ENCODE data around the gene CACNG1. TPM values are rescaled to one million over a fixed set of nuclear protein-coding genes. Genes with fewer than 3 reads are reported as not detected.

The CACNG1 gene
- total and polyA plus RNA-seq, 2 of the 4 experiments (the other 2 are of a cell fraction): not detected

- no peak overlapping the region for H3K18ac ChIP-seq (ENCODE audit: low read depth, low read length)
- in situ Hi-C loops (cut with MboI; ENCODE audit: low sequenced_read_pairs) (no loop called here), intact Hi-C loops (cut with micrococcal nuclease) (no loop called here), dilution Hi-C loops (cut with HindIII; ENCODE audit: low sequenced_read_pairs, unreplicated experiment) (no loop called here)
- H3K36me3 ChIP-seq (ENCODE audit: control insufficient read depth, insufficient read depth, low read length): no peaks in the 10 kb centered on the region
- ChIA-PET CTCF (no interaction called here), POLR2A (ENCODE audit: unreplicated experiment) (no interaction called here)
- H4K8ac ChIP-seq (ENCODE audit: low read depth in 2 of 2, low read length in 2 of 2): no peak overlapping the region
- no TSS peak for BruUV-seq (replicated peaks)
- no peak overlapping the region for H3K56ac ChIP-seq (ENCODE audit: extremely low read depth, insufficient read depth, low read length)
- H2AK5ac ChIP-seq (ENCODE audit: low read depth, low read length): no peak overlapping the region
- no peak overlapping the region for H2AFZ ChIP-seq (replicated peaks; ENCODE audit: low read length, poor library complexity)
- H3K14ac ChIP-seq (replicated peaks; ENCODE audit: low read depth, low read length): no peak overlapping the region; the same call in 1 of the 2 replicates
- no peak overlapping the region for H2BK20ac ChIP-seq (ENCODE audit: low read depth, low read length)
- no peak for DNase-seq
- peaks cover 32% of the 10 kb centered on the region for H3K27me3 ChIP-seq (ENCODE audit: control insufficient read depth, insufficient read depth, low read length)
- H3K4me2 ChIP-seq (ENCODE audit: low read depth, low read length): no peak overlapping the region
- H3K79me1 ChIP-seq (ENCODE audit: low read depth in 1 of 2, low read length in 2 of 2): no peaks in the 10 kb centered on the region
- H2BK120ac ChIP-seq (ENCODE audit: low read depth, low read length): no peak overlapping the region
- H3K9me1 ChIP-seq (ENCODE audit: insufficient read depth, low read length): no peaks in the 10 kb centered on the region
- ATAC-seq (ENCODE audit: low read depth): no peak
- H4K5ac ChIP-seq (ENCODE audit: low read depth, low read length): no peak overlapping the region
- no peak overlapping the region for H3K27ac ChIP-seq (ENCODE audit: insufficient read depth, low read length)
- TF ChIP-seq MAZ (IDR thresholded peaks at IDR 0.05; ENCODE audit: borderline replicate concordance, low read depth, low read length) (no peak), BHLHE40 (IDR thresholded peaks at IDR 0.05; ENCODE audit: low read depth, low read length) (no peak), SMC3 (IDR thresholded peaks at IDR 0.05; ENCODE audit: low read depth, low read length) (no peak), RFX5 (IDR thresholded peaks at IDR 0.05; ENCODE audit: low read depth, low read length) (no peak)
- no peak overlapping the region for H3K4ac ChIP-seq (ENCODE audit: low read depth, low read length)
- H3K23ac ChIP-seq (ENCODE audit: low read depth, low read length): no peak overlapping the region
- no peaks in the 10 kb centered on the region for H3K4me1 ChIP-seq (ENCODE audit: control insufficient read depth, insufficient read depth, low read length)
- H2AK9ac ChIP-seq (replicated peaks; ENCODE audit: low read depth, low read length, poor library complexity): no peak overlapping the region
- H2BK15ac ChIP-seq (ENCODE audit: low read depth, low read length): no peak overlapping the region
- H2BK5ac ChIP-seq (ENCODE audit: low read depth, low read length, poor library complexity, severe bottlenecking): no peak overlapping the region
- H4K91ac ChIP-seq (ENCODE audit: insufficient read depth, low read depth, low read length): no peak overlapping the region
- no peak overlapping the region for H3K9ac ChIP-seq (ENCODE audit: low read depth, low read length)
- 76% methylated on average over 5 of the region's 12 CpGs; no CpG with 5 or more reads in 1 of the 2 experiments for WGBS, 2 experiments (ENCODE audit: extremely low coverage in 2 of 2, insufficient read length in 1 of 2)
- H4K20me1 ChIP-seq (ENCODE audit: insufficient read depth, low read length): no peaks in the 10 kb centered on the region
- H3K4me3 ChIP-seq (ENCODE audit: insufficient read depth, low read depth, low read length): no peak overlapping the region
- no peaks in the 10 kb centered on the region for H3K9me3 ChIP-seq (ENCODE audit: control insufficient read depth, insufficient read depth, low read length)
Measured at GRCh38 chr17:67018471-67019434, 25.6 kb upstream of the CACNG1 start.

All from IMR-90 (cell line).